Panc1 (cell line): Measurements from ENCODE around the gene CADM1. TPM values are rescaled to one million over a fixed set of nuclear protein-coding genes. Genes with fewer than 3 reads are reported as not detected.

Experiments used
- ATAC-seq: fragments of 200-7000 bp; cut with Tn5 transposase; 2 replicates; pipeline ENCODE4 v1.9.1; 2020; ENCODE audit warnings: mild to moderate bottlenecking, moderate library complexity
- BruUV-seq: library from RNA; stranded (reverse); fragments of 400-500 nt; replicated peaks from 2 replicates; lab custom pipeline; 2021; lab: Mats Ljungman, UMichigan
- CTCF ChIA-PET: fragments of 300-600 bp; sonication (Branson Sonifier 250); formaldehyde crosslinking; loops from one replicate; lab custom pipeline; 2022; ENCODE audit warnings: antibody characterized with exemption; lab: Charles Lee
- POLR2A ChIA-PET: fragments of 300-600 bp; sonication (Branson Sonifier 250); formaldehyde crosslinking; loops from one replicate; lab custom pipeline; 2022; ENCODE audit warnings: antibody characterized with exemption; lab: Charles Lee
- DNase-seq: peaks from one replicate; pipeline ENCODE4 v3.0.0-alpha.2; 2010; ENCODE audit warnings: low read depth, low spot score
- H3K27ac ChIP-seq: 2 replicates; pipeline ENCODE4 v1.5.1; 2011; ENCODE audit warnings: mild to moderate bottlenecking, low read length, inconsistent platforms
- H3K27me3 ChIP-seq: fragments of 200-500 bp; sonication (Bioruptor generic); 2 replicates; pipeline ENCODE4 v1.6.0; 2014; ENCODE audit warnings: low read length, inconsistent platforms; ENCODE audit not compliant: control insufficient read depth, insufficient read depth
- H3K36me3 ChIP-seq: fragments of 200-500 bp; sonication (Bioruptor generic); 2 replicates; pipeline ENCODE4 v1.5.1; 2014; ENCODE audit warnings: inconsistent platforms, mild to moderate bottlenecking, low read length, moderate library complexity; ENCODE audit not compliant: control insufficient read depth, insufficient read depth
- H3K4me1 ChIP-seq: 2 replicates; pipeline ENCODE4 v1.5.1; 2011; ENCODE audit warnings: inconsistent platforms, mild to moderate bottlenecking, low read length, moderate library complexity; ENCODE audit not compliant: control insufficient read depth, insufficient read depth
- H3K4me3 ChIP-seq, 2 experiments: 2 replicates each; pipeline ENCODE4 v1.5.1; 2011 to 2012; ENCODE audit warnings: low read depth in 2 of 2, low read length in 2 of 2, mild to moderate bottlenecking in 2 of 2, inconsistent platforms in 1 of 2, moderate library complexity in 1 of 2
- H3K9me3 ChIP-seq: fragments of 200-500 bp; sonication (Bioruptor generic); 2 replicates; pipeline ENCODE4 v1.5.1; 2014; ENCODE audit warnings: low read depth, mild to moderate bottlenecking, inconsistent platforms, low read length, moderate library complexity; ENCODE audit not compliant: control insufficient read depth, insufficient read depth
- POLR2AphosphoS5 ChIP-seq: IDR thresholded peaks from 2 replicates; pipeline ENCODE4 v1.6.1; 2012; ENCODE audit warnings: mild to moderate bottlenecking, low read depth, low read length, moderate library complexity
- SIN3A ChIP-seq: IDR thresholded peaks from 2 replicates; pipeline ENCODE4 v1.6.1; 2012; ENCODE audit warnings: low read depth, mild to moderate bottlenecking, low read length, moderate library complexity, borderline replicate concordance; ENCODE audit not compliant: insufficient read depth
- TCF7L2 ChIP-seq: IDR thresholded peaks from 2 replicates; pipeline ENCODE4 v1.6.1; 2011; ENCODE audit warnings: mild to moderate bottlenecking, low read depth, low read length, inconsistent platforms
- in situ Hi-C: cut with HindIII; loops from 2 replicates; pipeline ENCODE4 v1.10.0; 2016; ENCODE audit warnings: low sequenced_read_pairs, low pct_unique_long_range_greater_than_20kb
- intact Hi-C: fragments of 100-400 bp; cut with micrococcal nuclease; formaldehyde crosslinking; loops from one replicate; pipeline ENCODE4 v1.10.0; 2022; ENCODE audit not compliant: unreplicated experiment
- total RNA-seq: library from RNA; stranded (reverse); gene quantifications from one replicate; pipeline ENCODE4 v1.2.1, GENCODE V29; 2021; ENCODE audit not compliant: unreplicated experiment
- TF ChIP-seq, protein P1 (sequence below): fragments of 450-650 bp; IDR thresholded peaks from 2 replicates; pipeline ENCODE4 v1.5.1; 2017; ENCODE audit warnings: mild to moderate bottlenecking
- TF ChIP-seq, protein P2 (sequence below), 2 experiments: IDR thresholded peaks; 2 replicates each; pipeline ENCODE4 v1.6.1; 2011 to 2012; ENCODE audit warnings: low read depth in 2 of 2, control low read depth in 1 of 2, low read length in 1 of 2, mild to moderate bottlenecking in 1 of 2, moderate library complexity in 1 of 2; ENCODE audit not compliant: insufficient read depth in 1 of 2

The CADM1 gene
- total RNA-seq, 1 experiment from 2014 or later: 3.9 TPM

DNA sequence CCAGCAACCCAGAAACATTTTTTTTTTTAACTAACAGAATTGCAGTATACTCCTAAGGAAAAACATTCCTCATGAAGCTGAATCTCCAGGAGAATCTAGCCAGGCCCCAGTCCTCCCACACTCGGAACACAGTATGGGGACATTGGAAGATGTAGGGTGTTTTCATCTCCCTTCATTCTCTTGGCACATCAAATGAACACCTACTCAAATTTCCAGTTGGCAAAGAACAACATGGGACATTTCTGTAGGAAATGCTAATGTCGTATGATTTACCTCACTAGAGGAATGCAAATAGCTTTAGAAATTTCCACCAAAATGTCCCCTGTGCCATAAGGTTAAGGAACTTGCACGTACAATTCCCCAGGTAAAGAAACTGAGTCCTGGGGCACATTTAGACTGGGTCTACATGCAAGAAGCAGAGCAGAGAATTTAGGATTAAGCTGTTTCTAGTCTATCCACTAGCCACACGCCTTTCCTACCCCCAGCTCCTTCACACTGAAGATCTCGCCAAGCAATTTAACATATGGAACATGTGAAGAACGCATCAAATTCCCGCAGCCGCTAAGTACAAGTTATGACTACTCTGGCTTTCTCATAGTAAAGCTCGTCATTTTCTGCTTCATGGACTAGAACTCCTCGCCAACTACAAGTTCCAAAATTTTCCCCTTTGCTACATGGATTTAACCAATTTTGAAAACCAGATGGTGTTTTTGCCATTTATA lies 2.9 kb upstream of the CADM1 start:
- in situ Hi-C loops (no loop called here), intact Hi-C loops (loop anchor here (5.0 kb wide), 1 partner anchor 170 kb away; no protein-coding TSS in a partner anchor)
- DNase-seq: no peak
- H3K36me3 ChIP-seq: no peaks in the 10 kb centered on the region
- POLR2A ChIA-PET: no interaction called here
- ATAC-seq: no peak
- peaks cover 16% of the 10 kb centered on the region for H3K27me3 ChIP-seq
- H3K27ac ChIP-seq: no peak overlapping the region
- BruUV-seq: no TSS peak
- TF ChIP-seq, protein P1, sequence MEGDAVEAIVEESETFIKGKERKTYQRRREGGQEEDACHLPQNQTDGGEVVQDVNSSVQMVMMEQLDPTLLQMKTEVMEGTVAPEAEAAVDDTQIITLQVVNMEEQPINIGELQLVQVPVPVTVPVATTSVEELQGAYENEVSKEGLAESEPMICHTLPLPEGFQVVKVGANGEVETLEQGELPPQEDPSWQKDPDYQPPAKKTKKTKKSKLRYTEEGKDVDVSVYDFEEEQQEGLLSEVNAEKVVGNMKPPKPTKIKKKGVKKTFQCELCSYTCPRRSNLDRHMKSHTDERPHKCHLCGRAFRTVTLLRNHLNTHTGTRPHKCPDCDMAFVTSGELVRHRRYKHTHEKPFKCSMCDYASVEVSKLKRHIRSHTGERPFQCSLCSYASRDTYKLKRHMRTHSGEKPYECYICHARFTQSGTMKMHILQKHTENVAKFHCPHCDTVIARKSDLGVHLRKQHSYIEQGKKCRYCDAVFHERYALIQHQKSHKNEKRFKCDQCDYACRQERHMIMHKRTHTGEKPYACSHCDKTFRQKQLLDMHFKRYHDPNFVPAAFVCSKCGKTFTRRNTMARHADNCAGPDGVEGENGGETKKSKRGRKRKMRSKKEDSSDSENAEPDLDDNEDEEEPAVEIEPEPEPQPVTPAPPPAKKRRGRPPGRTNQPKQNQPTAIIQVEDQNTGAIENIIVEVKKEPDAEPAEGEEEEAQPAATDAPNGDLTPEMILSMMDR: no peak
- TF ChIP-seq POLR2AphosphoS5 (no peak), TCF7L2 (no peak), SIN3A (no peak)
- TF ChIP-seq, protein P2, sequence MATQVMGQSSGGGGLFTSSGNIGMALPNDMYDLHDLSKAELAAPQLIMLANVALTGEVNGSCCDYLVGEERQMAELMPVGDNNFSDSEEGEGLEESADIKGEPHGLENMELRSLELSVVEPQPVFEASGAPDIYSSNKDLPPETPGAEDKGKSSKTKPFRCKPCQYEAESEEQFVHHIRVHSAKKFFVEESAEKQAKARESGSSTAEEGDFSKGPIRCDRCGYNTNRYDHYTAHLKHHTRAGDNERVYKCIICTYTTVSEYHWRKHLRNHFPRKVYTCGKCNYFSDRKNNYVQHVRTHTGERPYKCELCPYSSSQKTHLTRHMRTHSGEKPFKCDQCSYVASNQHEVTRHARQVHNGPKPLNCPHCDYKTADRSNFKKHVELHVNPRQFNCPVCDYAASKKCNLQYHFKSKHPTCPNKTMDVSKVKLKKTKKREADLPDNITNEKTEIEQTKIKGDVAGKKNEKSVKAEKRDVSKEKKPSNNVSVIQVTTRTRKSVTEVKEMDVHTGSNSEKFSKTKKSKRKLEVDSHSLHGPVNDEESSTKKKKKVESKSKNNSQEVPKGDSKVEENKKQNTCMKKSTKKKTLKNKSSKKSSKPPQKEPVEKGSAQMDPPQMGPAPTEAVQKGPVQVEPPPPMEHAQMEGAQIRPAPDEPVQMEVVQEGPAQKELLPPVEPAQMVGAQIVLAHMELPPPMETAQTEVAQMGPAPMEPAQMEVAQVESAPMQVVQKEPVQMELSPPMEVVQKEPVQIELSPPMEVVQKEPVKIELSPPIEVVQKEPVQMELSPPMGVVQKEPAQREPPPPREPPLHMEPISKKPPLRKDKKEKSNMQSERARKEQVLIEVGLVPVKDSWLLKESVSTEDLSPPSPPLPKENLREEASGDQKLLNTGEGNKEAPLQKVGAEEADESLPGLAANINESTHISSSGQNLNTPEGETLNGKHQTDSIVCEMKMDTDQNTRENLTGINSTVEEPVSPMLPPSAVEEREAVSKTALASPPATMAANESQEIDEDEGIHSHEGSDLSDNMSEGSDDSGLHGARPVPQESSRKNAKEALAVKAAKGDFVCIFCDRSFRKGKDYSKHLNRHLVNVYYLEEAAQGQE (IDR thresholded peaks at IDR 0.05; ENCODE audit: insufficient read depth in 1 of 2, low read depth in 2 of 2, low read length in 1 of 2): no peak
- CTCF ChIA-PET: no interaction called here
- H3K4me1 ChIP-seq: peaks cover 10% of the 10 kb centered on the region; the same call in 1 of the 2 replicates
- no peak overlapping the region for H3K4me3 ChIP-seq
- H3K9me3 ChIP-seq: no peaks in the 10 kb centered on the region

DNA sequence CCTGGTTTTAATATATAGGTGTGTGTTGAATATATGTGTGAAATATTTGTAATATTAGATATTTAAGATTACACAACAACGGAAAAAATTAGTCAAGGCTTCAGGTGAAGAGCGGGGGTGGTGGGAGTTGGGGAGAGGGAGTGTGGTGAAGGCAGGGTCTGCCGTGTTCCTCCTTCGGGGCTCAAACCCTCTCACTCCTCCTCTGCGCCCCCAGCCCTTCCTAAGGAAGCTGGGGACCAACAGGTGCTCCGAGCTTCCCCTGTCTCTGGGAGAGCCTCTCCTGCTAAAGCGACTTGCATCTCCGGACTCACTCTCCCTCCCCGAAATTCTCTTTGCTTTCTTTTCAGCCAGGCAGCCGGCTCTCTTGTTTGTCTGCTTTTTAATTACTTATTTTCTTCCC lies 960 bp upstream of the CADM1 start:
- Histone ChIP-seq H3K27ac (no peak overlapping the region), H3K4me1 (peaks cover 10% of the 10 kb centered on the region; the same call in 1 of the 2 replicates), H3K36me3 (no peaks in the 10 kb centered on the region), H3K9me3 (no peaks in the 10 kb centered on the region), H3K27me3 (peaks cover 22% of the 10 kb centered on the region), H3K4me3 (peak overlapping the region; percentile 59 to 81)
- ATAC-seq (no peak), DNase-seq (no peak)
- ChIA-PET POLR2A (no interaction called here), CTCF (no interaction called here)
- no TSS peak for BruUV-seq
- in situ Hi-C loops (no loop called here), intact Hi-C loops (loop anchor here (5.0 kb wide), 1 partner anchor 168 kb away; no protein-coding TSS in a partner anchor)
- no peak for TF ChIP-seq TCF7L2
- TF ChIP-seq, protein P1: no peak
